DND-41 (cell line): ENCODE measurements around the gene AGFG2.
A peak's percentile ranks its signal among the peaks of the same experiment; 100 is the strongest.

ENCODE experiments used
- ATAC-seq: fragments of 200-7000 bp; cut with Tn5 transposase; 3 replicates; pipeline ENCODE4 v1.9.1; 2021; ENCODE audit warnings: low read depth; ENCODE audit not compliant: insufficient read depth
- DNase-seq: peaks from one replicate; pipeline ENCODE4 v3.0.0-alpha.2; 2020
- H2AFZ ChIP-seq: 2 replicates; pipeline ENCODE4 v1.6.0; 2012; ENCODE audit warnings: low read depth, low read length
- H3K27ac ChIP-seq: 2 replicates; pipeline ENCODE4 v1.5.1; 2012; ENCODE audit warnings: low read length, inconsistent platforms
- H3K27me3 ChIP-seq: fragments of 200-600 bp; sonication (generic); 2 replicates; pipeline ENCODE4 v1.6.0; 2012; ENCODE audit warnings: low read length, mild to moderate bottlenecking, inconsistent platforms; ENCODE audit not compliant: insufficient read depth, poor library complexity
- H3K36me3 ChIP-seq: 2 replicates; pipeline ENCODE4 v1.5.1; 2012; ENCODE audit warnings: low read length, inconsistent platforms; ENCODE audit not compliant: insufficient read depth
- H3K4me1 ChIP-seq: 2 replicates; pipeline ENCODE4 v1.5.1; 2012; ENCODE audit warnings: mild to moderate bottlenecking, low read length; ENCODE audit not compliant: insufficient read depth
- H3K4me2 ChIP-seq: 2 replicates; pipeline ENCODE4 v1.6.0; 2012; ENCODE audit warnings: mild to moderate bottlenecking, moderate library complexity, low read length, inconsistent platforms; ENCODE audit not compliant: insufficient read depth
- H3K4me3 ChIP-seq, 2 experiments: fragments of 200-600 bp in 1 of 2; shearing (Covaris generic) in 1 of 2; 2 replicates each; pipeline ENCODE4 v1.5.1; 2012 to 2016; ENCODE audit warnings: inconsistent platforms in 2 of 2, low read length in 2 of 2, mild to moderate bottlenecking in 2 of 2, low read depth in 1 of 2, moderate library complexity in 1 of 2
- H3K79me2 ChIP-seq: 2 replicates; pipeline ENCODE4 v1.6.0; 2012; ENCODE audit warnings: low read length, inconsistent platforms; ENCODE audit not compliant: insufficient read depth
- H3K9ac ChIP-seq: 2 replicates; pipeline ENCODE4 v1.6.0; 2012; ENCODE audit warnings: low read depth, mild to moderate bottlenecking, inconsistent platforms, low read length, moderate library complexity
- H3K9me3 ChIP-seq: 2 replicates; pipeline ENCODE4 v1.5.1; 2012; ENCODE audit warnings: low read length, moderate library complexity, mild to moderate bottlenecking, inconsistent platforms; ENCODE audit not compliant: insufficient read depth, severe bottlenecking
- H4K20me1 ChIP-seq: 2 replicates; pipeline ENCODE4 v1.6.0; 2012; ENCODE audit warnings: low read length; ENCODE audit not compliant: insufficient read depth
- EZH2 ChIP-seq: IDR thresholded peaks from 3 replicates; pipeline ENCODE4 v1.6.1; 2012; ENCODE audit warnings: borderline replicate concordance, low read depth, mild to moderate bottlenecking, moderate library complexity, low read length, inconsistent platforms; ENCODE audit not compliant: severe bottlenecking
- TF ChIP-seq, protein P1 (sequence below): IDR thresholded peaks from 2 replicates; pipeline ENCODE4 v1.5.1; 2012; ENCODE audit warnings: borderline replicate concordance, low read length, moderate library complexity, mild to moderate bottlenecking; ENCODE audit not compliant: poor library complexity, severe bottlenecking; ENCODE audit errors: extremely low read depth

The AGFG2 gene, protein sequence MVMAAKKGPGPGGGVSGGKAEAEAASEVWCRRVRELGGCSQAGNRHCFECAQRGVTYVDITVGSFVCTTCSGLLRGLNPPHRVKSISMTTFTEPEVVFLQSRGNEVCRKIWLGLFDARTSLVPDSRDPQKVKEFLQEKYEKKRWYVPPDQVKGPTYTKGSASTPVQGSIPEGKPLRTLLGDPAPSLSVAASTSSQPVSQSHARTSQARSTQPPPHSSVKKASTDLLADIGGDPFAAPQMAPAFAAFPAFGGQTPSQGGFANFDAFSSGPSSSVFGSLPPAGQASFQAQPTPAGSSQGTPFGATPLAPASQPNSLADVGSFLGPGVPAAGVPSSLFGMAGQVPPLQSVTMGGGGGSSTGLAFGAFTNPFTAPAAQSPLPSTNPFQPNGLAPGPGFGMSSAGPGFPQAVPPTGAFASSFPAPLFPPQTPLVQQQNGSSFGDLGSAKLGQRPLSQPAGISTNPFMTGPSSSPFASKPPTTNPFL

GRCh38 chr7:100538654-100539435 lies at the start of gene AGFG2:
Gene AGFG2 (plus strand): TSS chr7:100539203. CDS start chr7:100539347, 144 bp downstream.
- Histone ChIP-seq H3K79me2 (peaks cover 24% of the 10 kb centered on the region), H3K4me1 (peaks cover 23% of the 10 kb centered on the region), H3K4me3 (peak within 1 kb of the TSS; percentile 71 to 82; a peak in 3 of 4 replicates), H3K9me3 (no peaks in the 10 kb centered on the region), H3K27me3 (no peaks in the 10 kb centered on the region), H3K4me2 (peak within 1 kb of the TSS; percentile 99), H4K20me1 (peaks cover 11% of the 10 kb centered on the region; the same call in 1 of the 2 replicates), H3K36me3 (no peaks in the 10 kb centered on the region), H3K9ac (peak within 1 kb of the TSS; percentile 70), H3K27ac (peak within 1 kb of the TSS; percentile 76), H2AFZ (peak within 1 kb of the TSS; percentile 91)
- DNase-seq (peak; percentile 100), ATAC-seq (peak; percentile 95)
- no peak for TF ChIP-seq EZH2
- TF ChIP-seq, protein P1, sequence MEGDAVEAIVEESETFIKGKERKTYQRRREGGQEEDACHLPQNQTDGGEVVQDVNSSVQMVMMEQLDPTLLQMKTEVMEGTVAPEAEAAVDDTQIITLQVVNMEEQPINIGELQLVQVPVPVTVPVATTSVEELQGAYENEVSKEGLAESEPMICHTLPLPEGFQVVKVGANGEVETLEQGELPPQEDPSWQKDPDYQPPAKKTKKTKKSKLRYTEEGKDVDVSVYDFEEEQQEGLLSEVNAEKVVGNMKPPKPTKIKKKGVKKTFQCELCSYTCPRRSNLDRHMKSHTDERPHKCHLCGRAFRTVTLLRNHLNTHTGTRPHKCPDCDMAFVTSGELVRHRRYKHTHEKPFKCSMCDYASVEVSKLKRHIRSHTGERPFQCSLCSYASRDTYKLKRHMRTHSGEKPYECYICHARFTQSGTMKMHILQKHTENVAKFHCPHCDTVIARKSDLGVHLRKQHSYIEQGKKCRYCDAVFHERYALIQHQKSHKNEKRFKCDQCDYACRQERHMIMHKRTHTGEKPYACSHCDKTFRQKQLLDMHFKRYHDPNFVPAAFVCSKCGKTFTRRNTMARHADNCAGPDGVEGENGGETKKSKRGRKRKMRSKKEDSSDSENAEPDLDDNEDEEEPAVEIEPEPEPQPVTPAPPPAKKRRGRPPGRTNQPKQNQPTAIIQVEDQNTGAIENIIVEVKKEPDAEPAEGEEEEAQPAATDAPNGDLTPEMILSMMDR, result no peak

- Histone ChIP-seq H3K9ac (no peak overlapping the region), H3K27ac (no peak overlapping the region), H3K27me3 (peaks cover 29% of the 10 kb centered on the region), H2AFZ (no peak overlapping the region), H3K4me3 (no peak overlapping the region), H3K4me1 (no peaks in the 10 kb centered on the region), H4K20me1 (no peaks in the 10 kb centered on the region), H3K9me3 (no peaks in the 10 kb centered on the region), H3K79me2 (no peaks in the 10 kb centered on the region), H3K36me3 (no peaks in the 10 kb centered on the region), H3K4me2 (no peak overlapping the region)
- peak; percentile 89 for DNase-seq
- ATAC-seq, result peak; percentile 90
- TF ChIP-seq, protein P1, result no peak
- TF ChIP-seq EZH2, result no peak
These were observed 49.2 kb upstream of the AGFG2 start for GRCh38 chr7:100489824-100490223.

DNA sequence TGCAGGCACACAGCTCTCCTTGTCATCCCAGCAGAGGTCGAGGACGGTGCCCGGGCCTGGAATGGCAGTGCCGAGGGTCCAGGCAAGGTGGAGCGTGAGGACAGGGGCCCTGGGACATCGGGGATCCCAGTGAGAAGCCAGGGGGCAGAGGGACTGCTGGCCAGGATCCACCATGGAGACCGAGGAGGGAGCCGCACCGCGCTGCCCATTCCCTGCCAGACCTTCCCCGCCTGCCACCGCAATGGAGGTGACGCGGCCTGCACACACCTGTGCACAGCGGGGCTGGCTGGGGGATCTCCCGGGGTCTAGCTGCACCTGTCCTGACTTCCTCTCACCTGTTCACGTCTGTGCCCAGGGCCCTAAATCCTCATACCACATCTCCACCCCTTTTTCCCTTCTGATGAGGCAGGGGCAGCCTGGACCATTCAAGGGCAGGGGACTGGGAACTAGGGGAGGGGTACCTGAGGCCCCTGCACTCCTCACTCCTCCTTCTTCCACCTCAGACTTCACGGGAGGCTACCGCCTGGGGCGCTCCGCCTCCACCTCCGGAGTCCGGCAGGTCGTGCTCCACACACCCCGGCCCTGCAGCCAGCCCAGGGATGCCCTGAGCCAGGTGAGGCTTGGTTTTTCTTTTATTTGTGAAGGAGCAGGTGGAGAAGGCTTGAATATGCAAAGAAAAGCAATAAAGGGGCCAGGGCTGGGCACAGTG lies 48.4 kb upstream of the AGFG2 start:
- Histone ChIP-seq H3K9me3 (no peaks in the 10 kb centered on the region), H3K36me3 (no peaks in the 10 kb centered on the region), H3K27me3 (peaks cover 29% of the 10 kb centered on the region), H3K9ac (no peak overlapping the region), H2AFZ (no peak overlapping the region), H4K20me1 (no peaks in the 10 kb centered on the region), H3K4me1 (no peaks in the 10 kb centered on the region), H3K79me2 (no peaks in the 10 kb centered on the region), H3K27ac (no peak overlapping the region), H3K4me2 (no peak overlapping the region), H3K4me3 (no peak overlapping the region)
- TF ChIP-seq, protein P1, result no peak
- no peak for TF ChIP-seq EZH2
- no peak for DNase-seq
- no peak for ATAC-seq
